Epithelial cell of esophagus (primary cell): ENCODE measurements around the gene FYB1.

Experiments
- DNase-seq: peaks from one replicate; pipeline ENCODE4 v3.0.0; 2010; ENCODE audit warnings: low read depth
- H3K4me3 ChIP-seq: 2 replicates; pipeline ENCODE4 v1.5.1; 2011; ENCODE audit warnings: mild to moderate bottlenecking, low read length, control low read depth
- CTCF ChIP-seq: IDR thresholded peaks from 2 replicates; pipeline ENCODE4 v1.5.1; 2011; ENCODE audit warnings: low read depth, mild to moderate bottlenecking, low read length, control low read depth, inconsistent platforms; ENCODE audit not compliant: insufficient read depth; ENCODE audit errors: missing control alignments

FYB1 gene

GRCh38 chr5:39160576-39161213 is 58.7 kb downstream of the FYB1 start:
- TF ChIP-seq CTCF: no peak
- H3K4me3 ChIP-seq: no peak overlapping the region
- DNase-seq: no peak

GRCh38 chr5:39159811-39160490 is 59.4 kb downstream of the FYB1 start:
- H3K4me3 ChIP-seq: no peak overlapping the region
- no peak for TF ChIP-seq CTCF
- no peak for DNase-seq

- no peak overlapping the region for H3K4me3 ChIP-seq
- TF ChIP-seq CTCF: no peak
- DNase-seq: no peak
Observed at GRCh38 chr5:39158786-39159185, 60.6 kb downstream of the FYB1 start.

GRCh38 chr5:39158127-39158593 is 61.2 kb downstream of the FYB1 start:
- TF ChIP-seq CTCF: no peak
- no peak overlapping the region for H3K4me3 ChIP-seq
- peak; percentile 91 for DNase-seq

- DNase-seq: peak; percentile 5
- TF ChIP-seq CTCF: no peak
- H3K4me3 ChIP-seq: no peak overlapping the region
Observed at GRCh38 chr5:39157701-39158100, 61.7 kb downstream of the FYB1 start.

- TF ChIP-seq CTCF: no peak
- no peak overlapping the region for H3K4me3 ChIP-seq
- DNase-seq: no peak
Observed at GRCh38 chr5:39156082-39156481, 63.3 kb downstream of the FYB1 start.

- TF ChIP-seq CTCF: no peak
- H3K4me3 ChIP-seq: no peak overlapping the region
- DNase-seq: no peak
Observed at GRCh38 chr5:39151745-39152144, 67.6 kb downstream of the FYB1 start.
